ENCODE measurements around the gene PLAAT2.
"Not testable (repeated sequence)": the region's sequence is repeated elsewhere in the genome, so short reads cannot be mapped to it uniquely, and the experiment has no call there.

The PLAAT2 gene

GRCh38 chr11:63549411-63549810 lies 13.8 kb downstream of the PLAAT2 start:
- no peak for DNase-seq (ENCODE audit: low read depth)

GRCh38 chr11:63548178-63548577 lies 15.0 kb downstream of the PLAAT2 start:
- DNase-seq (ENCODE audit: low read depth): no peak

GRCh38 chr11:63547061-63547460 lies 16.1 kb downstream of the PLAAT2 start:
- DNase-seq (ENCODE audit: low read depth): no peak

DNA sequence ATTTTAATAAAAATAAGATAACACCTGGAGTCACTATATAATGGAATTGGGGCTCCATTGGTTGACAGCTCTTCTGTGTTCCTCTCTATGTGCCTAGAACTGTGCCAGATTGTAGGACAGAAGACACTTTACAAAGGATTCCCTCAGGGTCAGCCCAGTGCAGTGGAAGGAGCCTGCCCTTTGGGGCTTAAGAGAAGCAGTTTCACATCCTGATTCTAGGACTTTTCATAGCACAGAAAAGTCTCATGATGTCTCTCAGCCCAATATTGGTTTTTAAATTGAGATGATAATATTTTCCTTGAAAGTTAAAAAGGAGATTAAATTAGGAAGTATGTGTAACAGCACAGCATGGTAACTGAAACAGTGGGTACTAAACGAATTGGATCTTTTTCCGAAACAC lies 19.5 kb downstream of the PLAAT2 start:
- no peak for DNase-seq (ENCODE audit: low read depth)

DNA sequence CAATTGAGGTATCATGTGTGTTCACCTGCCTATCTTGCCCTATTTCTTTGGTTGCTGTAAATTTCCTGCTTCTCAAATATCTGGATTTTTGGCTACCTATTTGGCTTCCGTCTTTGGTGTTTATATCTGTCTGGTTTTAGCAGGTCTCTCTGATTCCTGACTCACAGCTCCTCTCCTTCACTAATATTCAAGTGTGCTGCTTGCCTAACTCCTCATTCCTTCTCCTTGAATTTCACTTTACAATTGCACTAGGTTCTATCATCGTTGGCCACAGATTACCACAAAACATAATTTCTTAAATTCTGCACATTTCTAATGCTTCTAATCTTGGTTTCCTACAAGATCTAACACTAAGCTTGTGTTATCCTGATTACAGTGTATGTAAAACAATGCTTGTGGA lies 20.7 kb downstream of the PLAAT2 start:
- not testable (repeated sequence) for DNase-seq (ENCODE audit: low read depth)

DNA sequence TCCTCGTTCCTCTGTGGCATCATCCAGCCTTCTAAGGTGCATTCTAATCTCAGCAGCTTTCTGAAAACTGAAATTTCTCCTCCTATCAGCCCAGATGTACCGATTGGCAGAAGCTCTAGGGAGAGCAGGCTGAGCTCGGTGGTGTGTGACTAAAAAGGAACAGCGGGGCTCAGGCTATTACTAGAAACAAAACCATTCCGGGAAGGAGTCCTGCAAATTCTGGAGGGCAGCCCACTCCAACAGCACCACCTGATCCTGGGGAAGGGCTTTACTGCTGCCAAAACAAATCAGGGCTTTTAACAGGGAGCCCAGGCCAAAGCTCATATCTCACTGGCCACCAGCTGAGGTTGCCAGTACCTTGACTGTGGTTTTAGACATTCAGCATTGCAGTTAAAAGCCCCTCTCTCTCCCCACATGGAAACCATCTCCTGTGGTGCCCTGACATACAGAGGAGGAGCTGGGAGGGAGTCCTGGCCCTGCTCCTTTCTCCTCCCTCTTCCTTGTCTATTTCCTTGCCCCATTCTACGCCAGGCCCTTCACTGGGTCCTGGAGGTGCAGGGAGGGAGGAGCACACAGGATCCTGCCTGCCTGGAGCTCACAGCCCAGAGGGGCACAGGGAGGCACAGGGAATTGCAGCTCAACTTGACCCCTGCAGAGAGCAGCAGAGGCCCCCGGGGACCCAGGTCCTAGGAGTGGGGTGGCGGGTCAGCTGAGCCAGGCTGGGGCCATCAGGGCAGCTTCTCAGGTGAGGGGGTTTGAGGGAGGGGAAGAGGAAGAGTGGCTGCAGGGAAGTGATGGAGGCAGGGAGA lies 25.7 kb downstream of the PLAAT2 start:
- DNase-seq (ENCODE audit: low read depth): peak; percentile 70

DNA sequence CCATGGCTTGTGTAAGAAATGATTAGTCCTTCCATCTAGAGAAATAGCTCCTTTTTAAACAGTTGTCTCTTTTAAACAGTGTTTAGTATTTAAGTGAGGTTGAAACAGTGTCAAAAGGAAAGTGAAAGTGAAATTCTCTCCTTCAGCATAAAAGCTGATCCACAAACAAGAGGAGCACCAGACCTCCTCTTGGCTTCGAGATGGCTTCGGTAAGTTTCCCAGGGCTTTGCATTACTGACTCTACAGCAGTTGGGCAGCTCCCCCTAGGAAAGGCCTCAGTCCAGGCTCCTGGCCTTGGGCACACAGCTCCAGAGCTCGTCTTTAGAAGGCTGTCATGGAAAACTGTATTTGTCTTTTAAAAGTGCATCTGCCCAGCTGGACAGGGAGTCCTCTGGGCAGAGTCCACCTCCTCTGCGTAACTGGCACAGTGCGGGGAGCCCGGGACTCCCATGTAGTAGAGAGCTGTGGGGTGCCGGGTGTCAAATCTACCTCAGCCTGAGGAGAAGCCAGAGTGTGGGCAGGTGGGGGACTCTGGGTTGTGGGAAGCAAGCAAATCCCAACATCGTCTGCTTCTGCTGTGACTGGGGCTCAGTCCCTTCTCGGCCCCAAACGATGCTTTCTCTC lies 26.4 kb downstream of the PLAAT2 start, which contains the start of gene PLAAT4:
Gene PLAAT4 (plus strand): TSS at position 140 of the 624 bp plus-strand sequence. CDS start 61 bp downstream, at position 201.
- DNase-seq (ENCODE audit: low read depth): peak; percentile 61

DNA sequence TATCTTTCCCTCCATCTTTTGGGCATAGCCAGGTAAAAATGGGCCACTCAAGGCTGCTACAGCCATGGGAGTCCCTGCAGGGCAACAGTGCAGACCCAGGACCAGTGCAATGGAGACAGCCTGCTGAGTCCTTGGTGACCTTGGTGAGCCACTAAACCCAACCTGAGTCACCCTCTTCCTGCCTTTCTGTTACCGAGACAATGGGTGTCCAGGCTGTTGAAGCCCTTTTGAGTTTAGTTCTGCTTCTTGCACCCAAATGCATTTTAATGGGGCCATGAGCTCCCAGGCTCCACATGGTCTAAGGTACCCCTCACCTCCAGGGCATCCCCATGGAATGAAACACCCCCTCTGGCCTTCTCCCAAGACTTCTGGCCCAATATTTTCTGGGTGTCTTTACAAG lies 27.4 kb downstream of the PLAAT2 start:
- DNase-seq (ENCODE audit: low read depth): no peak

DNA sequence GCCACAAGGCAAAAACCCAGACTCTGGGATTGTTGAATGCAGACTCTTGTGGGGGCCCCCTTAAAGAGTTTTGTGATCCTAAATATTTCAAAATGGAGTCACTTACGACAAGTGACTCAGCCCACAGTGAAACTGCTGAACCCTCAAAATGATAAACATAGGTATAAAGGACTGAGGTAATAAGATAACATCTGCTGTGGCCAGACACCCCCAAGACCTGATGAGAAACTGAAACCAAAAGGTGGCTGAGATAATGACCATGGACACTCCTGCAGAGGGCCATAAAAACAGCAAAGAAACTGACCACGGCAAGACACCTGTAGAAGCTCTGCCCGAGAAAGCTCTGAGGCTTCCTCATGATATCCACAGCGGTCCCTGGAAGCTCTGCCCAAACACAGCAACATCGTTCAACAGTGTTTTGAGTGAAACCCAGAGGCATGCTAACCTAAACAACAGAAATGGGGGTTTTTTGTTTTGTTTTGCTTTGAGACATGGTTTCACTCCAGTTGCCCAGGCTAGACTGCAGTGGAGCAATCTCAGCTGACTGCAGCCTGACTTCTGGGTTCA lies 28.2 kb downstream of the PLAAT2 start:
- DNase-seq (ENCODE audit: low read depth): no peak

DNA sequence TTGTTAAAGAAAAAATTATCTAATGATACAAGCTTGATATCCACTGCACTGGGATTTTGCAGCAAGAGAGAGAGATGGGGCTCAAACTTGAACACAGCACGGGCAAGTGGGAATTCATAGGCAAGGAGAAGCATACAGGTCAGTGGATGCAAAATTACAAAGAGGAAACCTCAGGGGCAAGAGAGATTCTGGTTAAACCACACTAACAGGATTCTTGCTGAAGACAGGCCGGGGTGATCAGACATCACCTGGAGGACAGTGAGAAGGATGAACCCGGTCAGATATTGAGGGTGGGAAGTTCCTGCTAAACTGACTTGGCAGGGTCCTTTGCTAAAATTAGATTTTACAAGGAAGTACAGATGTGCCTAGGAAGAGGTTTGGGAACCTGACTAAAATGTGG lies 29.1 kb downstream of the PLAAT2 start:
- DNase-seq (ENCODE audit: low read depth): no peak

GRCh38 chr11:63532799-63533475 lies 30.2 kb downstream of the PLAAT2 start:
- no peak for DNase-seq (ENCODE audit: low read depth)

GRCh38 chr11:63532117-63532516 lies 31.1 kb downstream of the PLAAT2 start:
- no peak for DNase-seq (ENCODE audit: low read depth)

- DNase-seq (ENCODE audit: low read depth): peak; percentile 77
These were observed 31.9 kb downstream of the PLAAT2 start for GRCh38 chr11:63531074-63531792.

GRCh38 chr11:63530021-63530420 lies 33.2 kb downstream of the PLAAT2 start:
- no peak for DNase-seq (ENCODE audit: low read depth)

GRCh38 chr11:63529373-63529772 lies 33.8 kb downstream of the PLAAT2 start:
- not testable (repeated sequence) for DNase-seq (ENCODE audit: low read depth)

GRCh38 chr11:63528729-63529278 lies 34.4 kb downstream of the PLAAT2 start:
- not testable (repeated sequence) for DNase-seq (ENCODE audit: low read depth)

DNA sequence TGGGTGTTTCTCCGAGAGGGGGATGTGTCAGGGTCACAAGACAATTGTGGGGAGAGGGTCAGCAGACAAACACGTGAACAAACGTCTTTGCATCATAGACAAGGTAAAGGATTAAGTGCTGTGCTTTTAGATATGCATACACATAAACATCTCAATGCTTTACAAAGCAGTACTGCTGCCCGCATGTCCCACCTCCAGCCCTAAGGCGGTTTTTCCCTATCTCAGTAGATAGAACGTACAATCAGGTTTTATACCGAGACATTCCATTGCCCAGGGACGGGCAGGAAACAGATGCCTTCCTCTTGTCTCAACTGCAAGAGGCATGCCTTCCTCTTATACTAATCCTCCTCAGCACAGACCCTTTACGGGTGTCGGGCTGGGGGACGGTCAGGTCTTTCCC lies 35.0 kb downstream of the PLAAT2 start:
- DNase-seq (ENCODE audit: low read depth): not testable (repeated sequence)

DNA sequence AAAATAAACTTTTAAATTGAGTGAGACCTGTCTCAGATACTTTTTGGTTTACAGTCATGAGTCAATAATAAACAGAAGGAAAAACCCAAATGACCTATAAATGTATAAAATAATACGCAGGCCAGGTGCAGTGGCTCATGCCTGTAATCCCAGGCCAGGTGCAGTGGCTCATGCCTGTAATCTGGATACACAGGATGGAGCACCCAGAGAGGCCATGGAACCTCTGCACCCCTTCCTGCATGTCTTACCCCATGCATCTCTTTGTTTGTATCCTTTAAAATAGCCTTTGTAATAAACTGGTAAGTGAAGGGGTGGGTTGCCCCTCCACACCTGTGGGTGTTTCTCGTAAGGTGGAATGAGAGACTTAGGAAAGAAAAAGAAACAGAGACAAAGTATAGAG lies 35.5 kb downstream of the PLAAT2 start:
- DNase-seq (ENCODE audit: low read depth): no peak

- DNase-seq (ENCODE audit: low read depth): no peak
These were observed 40.0 kb downstream of the PLAAT2 start for GRCh38 chr11:63523151-63523550.

GRCh38 chr11:63521896-63522295 lies 41.3 kb downstream of the PLAAT2 start:
- DNase-seq (ENCODE audit: low read depth): no peak

GRCh38 chr11:63520606-63521170 lies 42.5 kb downstream of the PLAAT2 start:
- no peak for DNase-seq (ENCODE audit: low read depth)

Measured in stromal cell of bone marrow (primary cell).